HG02884 (cell line): ENCODE results near the gene APOB.

Experiments
- ATAC-seq: cut with Tn5 transposase; IDR thresholded peaks from one replicate; pipeline ENCODE4 v1.9.1; 2021; ENCODE audit warnings: mild to moderate bottlenecking, moderate library complexity; ENCODE audit not compliant: unreplicated experiment

APOB gene

GRCh38 chr2:21050164-21050563 is 6.3 kb upstream of the APOB start:
- no peak for ATAC-seq

- ATAC-seq: no peak
Observed at GRCh38 chr2:21047141-21048009, 3.5 kb upstream of the APOB start.

GRCh38 chr2:21046506-21046905 is 2.6 kb upstream of the APOB start:
- ATAC-seq: no peak

- ATAC-seq: no peak
Observed at GRCh38 chr2:21044694-21045371, 960 bp upstream of the APOB start.

GRCh38 chr2:21042958-21043743 is 722 bp downstream of the APOB start:
- peak; percentile 75 for ATAC-seq

- no peak for ATAC-seq
Observed at GRCh38 chr2:21042708-21042957, 1.2 kb downstream of the APOB start.

GRCh38 chr2:21041943-21042707 is 1.7 kb downstream of the APOB start:
- no peak for ATAC-seq

- no peak for ATAC-seq
Observed at GRCh38 chr2:21041462-21041861, 2.4 kb downstream of the APOB start.

- no peak for ATAC-seq
Observed at GRCh38 chr2:21040468-21041377, 3.1 kb downstream of the APOB start.

GRCh38 chr2:21039979-21040467 is 3.9 kb downstream of the APOB start:
- ATAC-seq: no peak

GRCh38 chr2:21039080-21039556 is 4.8 kb downstream of the APOB start:
- ATAC-seq: no peak

- ATAC-seq: no peak
Observed at GRCh38 chr2:21038403-21039073, 5.3 kb downstream of the APOB start.

GRCh38 chr2:21037671-21038108 is 6.2 kb downstream of the APOB start:
- no peak for ATAC-seq

- no peak for ATAC-seq
Observed at GRCh38 chr2:21036708-21037670, 6.9 kb downstream of the APOB start.

GRCh38 chr2:21035974-21036707 is 7.7 kb downstream of the APOB start:
- no peak for ATAC-seq

- ATAC-seq: no peak
Observed at GRCh38 chr2:21035282-21035973, 8.4 kb downstream of the APOB start.

- ATAC-seq: no peak
Observed at GRCh38 chr2:21034972-21035279, 8.9 kb downstream of the APOB start.
